HepG2 (cell line): ENCODE data around the gene PGC. TPM values are rescaled to one million over a fixed set of nuclear protein-coding genes. Genes with fewer than 3 reads are reported as not detected.

Source experiments
- CENPX ChIP-seq: sonication (generic); formaldehyde crosslinking; IDR thresholded peaks from 2 replicates; pipeline ENCODE4 v1.9.0; 2021; ENCODE audit warnings: mild to moderate bottlenecking, missing genetic modification reagents, moderate library complexity
- SCMH1 ChIP-seq: sonication (generic); formaldehyde crosslinking; IDR thresholded peaks from 2 replicates; pipeline ENCODE4 v1.9.0; 2021; ENCODE audit warnings: missing genetic modification reagents, mild to moderate bottlenecking, borderline replicate concordance
- SOX6 ChIP-seq, 2 experiments: fragments of 450-650 bp in 1 of 2; sonication (generic) in 1 of 2; formaldehyde crosslinking in 1 of 2; IDR thresholded peaks; 2 replicates each; pipeline versions ENCODE4 v1.4.0 to v1.6.1; 2017 to 2020; ENCODE audit warnings: antibody characterized with exemption in 1 of 2, mild to moderate bottlenecking in 1 of 2, missing genetic modification reagents in 1 of 2
- ZNF44 ChIP-seq: sonication (generic); formaldehyde crosslinking; IDR thresholded peaks from 2 replicates; pipeline ENCODE4 v1.5.1; 2020; ENCODE audit warnings: mild to moderate bottlenecking, missing genetic modification reagents
- ZNF7 ChIP-seq: IDR thresholded peaks from 2 replicates; pipeline ENCODE4 v1.6.1; 2016; ENCODE audit warnings: missing biosample characterization, missing genetic modification reagents
- polyA plus RNA-seq, 8 experiments: library from polyadenylated mRNA; depleted of rRNA in 3 of 8; stranded (reverse) in 7 of 8; unstranded in 1 of 8; fragments of >200 nt; fragmentation: Illumina TruSeq in 4 of 8; extraction: Trizol in 4 of 8; gene quantifications; 2 replicates each; pipeline versions ENCODE4 v1.2.1 to v1.2.3, GENCODE V29; 2011 to 2016; ENCODE audit warnings: low read depth in 4 of 8, missing spikeins in 1 of 8, mixed read lengths in 1 of 8; ENCODE audit not compliant: insufficient read depth in 1 of 8
- total RNA-seq, 5 experiments: library from RNA; depleted of rRNA; stranded (reverse); fragments of >200 nt; fragmentation: Illumina TruSeq; extraction: Trizol; gene quantifications; 2 replicates each; pipeline ENCODE4 v1.2.3, GENCODE V29; 2016; ENCODE audit warnings: low read depth in 1 of 5
- TF ChIP-seq, protein P1 (sequence below): sonication (generic); formaldehyde crosslinking; IDR thresholded peaks from 2 replicates; pipeline ENCODE4 v1.4.0; 2020; ENCODE audit warnings: mild to moderate bottlenecking, low read depth, missing genetic modification reagents
- TF ChIP-seq, protein P2 (sequence below): sonication (generic); formaldehyde crosslinking; IDR thresholded peaks from 2 replicates; pipeline ENCODE4 v1.9.0; 2022; ENCODE audit warnings: missing genetic modification reagents, mild to moderate bottlenecking, borderline replicate concordance
- TF ChIP-seq, protein P3 (sequence below): sonication (generic); formaldehyde crosslinking; IDR thresholded peaks from one replicate; pipeline ENCODE4 v1.5.1; 2020; ENCODE audit warnings: mild to moderate bottlenecking, missing genetic modification reagents; ENCODE audit errors: not compliant biosample characterization
- TF ChIP-seq, protein P4 (sequence below): IDR thresholded peaks from 2 replicates; pipeline ENCODE4 v1.6.1; 2016; ENCODE audit warnings: low read depth, borderline replicate concordance

PGC gene
- total and polyA plus RNA-seq, 2 of the 13 experiments (the other 11 are each of a cell fraction or from before 2014, with no cell fraction given), result 426 to 502 TPM

GRCh38 chr6:41786451-41787218 is 39.4 kb upstream of the PGC start (continued):
- no peak for TF ChIP-seq SOX6 (IDR thresholded peaks at IDR 0.05)
- no peak for TF ChIP-seq SOX6 (CRISPR knock-in tag; IDR thresholded peaks at IDR 0.05)
- TF ChIP-seq, protein P1, sequence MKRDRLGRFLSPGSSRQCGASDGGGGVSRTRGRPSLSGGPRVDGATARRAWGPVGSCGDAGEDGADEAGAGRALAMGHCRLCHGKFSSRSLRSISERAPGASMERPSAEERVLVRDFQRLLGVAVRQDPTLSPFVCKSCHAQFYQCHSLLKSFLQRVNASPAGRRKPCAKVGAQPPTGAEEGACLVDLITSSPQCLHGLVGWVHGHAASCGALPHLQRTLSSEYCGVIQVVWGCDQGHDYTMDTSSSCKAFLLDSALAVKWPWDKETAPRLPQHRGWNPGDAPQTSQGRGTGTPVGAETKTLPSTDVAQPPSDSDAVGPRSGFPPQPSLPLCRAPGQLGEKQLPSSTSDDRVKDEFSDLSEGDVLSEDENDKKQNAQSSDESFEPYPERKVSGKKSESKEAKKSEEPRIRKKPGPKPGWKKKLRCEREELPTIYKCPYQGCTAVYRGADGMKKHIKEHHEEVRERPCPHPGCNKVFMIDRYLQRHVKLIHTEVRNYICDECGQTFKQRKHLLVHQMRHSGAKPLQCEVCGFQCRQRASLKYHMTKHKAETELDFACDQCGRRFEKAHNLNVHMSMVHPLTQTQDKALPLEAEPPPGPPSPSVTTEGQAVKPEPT (CRISPR knock-in tag), result 0 out of 2 replicates have a peak, but pooled peaks have one; percentile 16
- TF ChIP-seq ZNF44 (CRISPR knock-in tag), result no peak
- TF ChIP-seq, protein P2, sequence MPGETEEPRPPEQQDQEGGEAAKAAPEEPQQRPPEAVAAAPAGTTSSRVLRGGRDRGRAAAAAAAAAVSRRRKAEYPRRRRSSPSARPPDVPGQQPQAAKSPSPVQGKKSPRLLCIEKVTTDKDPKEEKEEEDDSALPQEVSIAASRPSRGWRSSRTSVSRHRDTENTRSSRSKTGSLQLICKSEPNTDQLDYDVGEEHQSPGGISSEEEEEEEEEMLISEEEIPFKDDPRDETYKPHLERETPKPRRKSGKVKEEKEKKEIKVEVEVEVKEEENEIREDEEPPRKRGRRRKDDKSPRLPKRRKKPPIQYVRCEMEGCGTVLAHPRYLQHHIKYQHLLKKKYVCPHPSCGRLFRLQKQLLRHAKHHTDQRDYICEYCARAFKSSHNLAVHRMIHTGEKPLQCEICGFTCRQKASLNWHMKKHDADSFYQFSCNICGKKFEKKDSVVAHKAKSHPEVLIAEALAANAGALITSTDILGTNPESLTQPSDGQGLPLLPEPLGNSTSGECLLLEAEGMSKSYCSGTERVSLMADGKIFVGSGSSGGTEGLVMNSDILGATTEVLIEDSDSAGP (CRISPR knock-in tag), result 0 out of 2 replicates have a peak, but pooled peaks have one; percentile 32
- TF ChIP-seq, protein P3, sequence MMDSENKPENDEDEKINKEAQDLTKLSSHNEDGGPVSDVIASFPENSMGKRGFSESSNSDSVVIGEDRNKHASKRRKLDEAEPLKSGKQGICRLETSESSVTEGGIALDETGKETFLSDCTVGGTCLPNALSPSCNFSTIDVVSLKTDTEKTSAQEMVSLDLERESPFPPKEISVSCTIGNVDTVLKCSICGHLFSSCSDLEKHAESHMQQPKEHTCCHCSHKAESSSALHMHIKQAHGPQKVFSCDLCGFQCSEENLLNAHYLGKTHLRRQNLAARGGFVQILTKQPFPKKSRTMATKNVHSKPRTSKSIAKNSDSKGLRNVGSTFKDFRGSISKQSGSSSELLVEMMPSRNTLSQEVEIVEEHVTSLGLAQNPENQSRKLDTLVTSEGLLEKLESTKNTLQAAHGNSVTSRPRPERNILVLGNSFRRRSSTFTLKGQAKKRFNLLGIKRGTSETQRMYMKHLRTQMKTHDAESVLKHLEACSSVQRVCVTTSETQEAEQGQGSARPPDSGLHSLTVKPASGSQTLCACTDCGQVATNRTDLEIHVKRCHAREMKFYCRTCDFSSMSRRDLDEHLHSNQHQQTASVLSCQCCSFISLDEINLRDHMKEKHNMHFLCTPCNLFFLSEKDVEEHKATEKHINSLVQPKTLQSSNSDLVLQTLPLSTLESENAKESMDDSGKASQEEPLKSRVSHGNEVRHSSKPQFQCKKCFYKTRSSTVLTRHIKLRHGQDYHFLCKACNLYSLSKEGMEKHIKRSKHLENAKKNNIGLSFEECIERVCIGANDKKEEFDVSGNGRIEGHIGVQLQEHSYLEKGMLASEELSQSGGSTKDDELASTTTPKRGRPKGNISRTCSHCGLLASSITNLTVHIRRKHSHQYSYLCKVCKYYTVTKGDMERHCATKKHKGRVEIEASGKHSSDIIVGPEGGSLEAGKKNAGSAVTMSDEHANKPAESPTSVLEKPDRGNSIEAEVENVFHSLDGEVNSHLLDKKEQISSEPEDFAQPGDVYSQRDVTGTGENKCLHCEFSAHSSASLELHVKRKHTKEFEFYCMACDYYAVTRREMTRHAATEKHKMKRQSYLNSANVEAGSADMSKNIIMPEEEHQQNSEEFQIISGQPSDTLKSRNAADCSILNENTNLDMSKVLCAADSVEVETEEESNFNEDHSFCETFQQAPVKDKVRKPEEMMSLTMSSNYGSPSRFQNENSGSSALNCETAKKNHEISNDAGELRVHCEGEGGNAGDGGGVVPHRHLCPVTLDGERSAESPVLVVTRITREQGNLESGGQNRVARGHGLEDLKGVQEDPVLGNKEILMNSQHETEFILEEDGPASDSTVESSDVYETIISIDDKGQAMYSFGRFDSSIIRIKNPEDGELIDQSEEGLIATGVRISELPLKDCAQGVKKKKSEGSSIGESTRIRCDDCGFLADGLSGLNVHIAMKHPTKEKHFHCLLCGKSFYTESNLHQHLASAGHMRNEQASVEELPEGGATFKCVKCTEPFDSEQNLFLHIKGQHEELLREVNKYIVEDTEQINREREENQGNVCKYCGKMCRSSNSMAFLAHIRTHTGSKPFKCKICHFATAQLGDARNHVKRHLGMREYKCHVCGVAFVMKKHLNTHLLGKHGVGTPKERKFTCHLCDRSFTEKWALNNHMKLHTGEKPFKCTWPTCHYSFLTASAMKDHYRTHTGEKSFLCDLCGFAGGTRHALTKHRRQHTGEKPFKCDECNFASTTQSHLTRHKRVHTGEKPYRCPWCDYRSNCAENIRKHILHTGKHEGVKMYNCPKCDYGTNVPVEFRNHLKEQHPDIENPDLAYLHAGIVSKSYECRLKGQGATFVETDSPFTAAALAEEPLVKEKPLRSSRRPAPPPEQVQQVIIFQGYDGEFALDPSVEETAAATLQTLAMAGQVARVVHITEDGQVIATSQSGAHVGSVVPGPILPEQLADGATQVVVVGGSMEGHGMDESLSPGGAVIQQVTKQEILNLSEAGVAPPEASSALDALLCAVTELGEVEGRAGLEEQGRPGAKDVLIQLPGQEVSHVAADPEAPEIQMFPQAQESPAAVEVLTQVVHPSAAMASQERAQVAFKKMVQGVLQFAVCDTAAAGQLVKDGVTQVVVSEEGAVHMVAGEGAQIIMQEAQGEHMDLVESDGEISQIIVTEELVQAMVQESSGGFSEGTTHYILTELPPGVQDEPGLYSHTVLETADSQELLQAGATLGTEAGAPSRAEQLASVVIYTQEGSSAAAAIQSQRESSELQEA (CRISPR knock-in tag), result no peak
- TF ChIP-seq, protein P4, sequence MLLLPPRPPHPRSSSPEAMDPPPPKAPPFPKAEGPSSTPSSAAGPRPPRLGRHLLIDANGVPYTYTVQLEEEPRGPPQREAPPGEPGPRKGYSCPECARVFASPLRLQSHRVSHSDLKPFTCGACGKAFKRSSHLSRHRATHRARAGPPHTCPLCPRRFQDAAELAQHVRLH, result peak; percentile 56; the same call in 1 of the 2 replicates
- TF ChIP-seq SCMH1, result no peak
- TF ChIP-seq ZNF7 (CRISPR knock-in tag), result no peak
- no peak for TF ChIP-seq CENPX (CRISPR knock-in tag)
